Esophagus squamous epithelium (tissue), 5 donors: ENCODE measurements around the gene FBXO41. TPM values are rescaled to one million over a fixed set of nuclear protein-coding genes. Genes with fewer than 3 reads are reported as not detected.
"Not testable (repeated sequence)": the region's sequence is repeated elsewhere in the genome, so short reads cannot be mapped to it uniquely, and the experiment has no call there.

Source experiments
- DNase-seq: peaks from one replicate; lab custom pipeline; 2025; lab: John Stamatoyannopoulos, UW
- H3K27ac ChIP-seq, 4 donors: fragments of 200-600 bp; sonication (generic); one replicate each; pipeline ENCODE4 v1.5.1; 2016 to 2019; ENCODE audit warnings: mild to moderate bottlenecking in 1 of 4
- H3K27me3 ChIP-seq, 4 donors: fragments of 200-600 bp; sonication (generic); 1 replicate in 3 of 4; 2 replicates in 1 of 4; pipeline versions ENCODE4 v1.5.1 to v1.6.0; 2017 to 2021; ENCODE audit warnings: antibody characterized with exemption in 1 of 4
- H3K36me3 ChIP-seq, 3 donors: fragments of 200-600 bp; sonication (generic); one replicate each; pipeline ENCODE4 v1.5.1; 2016 to 2019
- H3K4me1 ChIP-seq, 3 donors: fragments of 200-600 bp; sonication (generic); one replicate each; pipeline ENCODE4 v1.5.1; 2017 to 2019
- H3K4me3 ChIP-seq, 4 donors: fragments of 200-600 bp; sonication (generic); 1 replicate in 3 of 4; 2 replicates in 1 of 4; pipeline ENCODE4 v1.5.1; 2016 to 2019; ENCODE audit warnings: mild to moderate bottlenecking in 2 of 4, moderate library complexity in 1 of 4
- H3K9me3 ChIP-seq, 3 donors: fragments of 200-600 bp; sonication (generic); one replicate each; pipeline ENCODE4 v1.5.1; 2016 to 2019
- POLR2A ChIP-seq, 4 donors: fragments of 450-650 bp; IDR thresholded peaks; one replicate each; pipeline ENCODE4 v1.6.1; 2017; ENCODE audit warnings: antibody characterized with exemption in 4 of 4, mild to moderate bottlenecking in 4 of 4, moderate library complexity in 3 of 4
- WGBS, 2 donors: methylation state at CpG; one replicate each; pipeline ENCODE4 v1.1.5; 2018; 5-methylcytosine and 5-hydroxymethylcytosine counted together
- intact Hi-C: fragments of 100-400 bp; cut with DNase I; formaldehyde crosslinking; loops from one replicate; pipeline ENCODE4 v1.15.0; 2022
- total RNA-seq, 4 donors: library from RNA; depleted of rRNA; stranded (reverse); fragments of >200 nt; gene quantifications; one replicate each; pipeline ENCODE4 v1.1.0, GENCODE V29; 2016
- TF ChIP-seq, protein P1 (sequence below), 6 experiments: fragments of 450-650 bp in 4 of 6; fragments of 200-600 bp in 2 of 6; sonication (generic) in 2 of 6; IDR thresholded peaks; one replicate each; pipeline ENCODE4 v1.5.1; 2016 to 2019; ENCODE audit warnings: antibody characterized with exemption in 6 of 6, mild to moderate bottlenecking in 4 of 6, moderate library complexity in 4 of 6
- donor health status: DM: yes; HTN: yes; CAD: no.

FBXO41 gene
- total RNA-seq, 4 donors from 2014 or later, result 1.1 to 2.3 (median 1.3) TPM

DNA sequence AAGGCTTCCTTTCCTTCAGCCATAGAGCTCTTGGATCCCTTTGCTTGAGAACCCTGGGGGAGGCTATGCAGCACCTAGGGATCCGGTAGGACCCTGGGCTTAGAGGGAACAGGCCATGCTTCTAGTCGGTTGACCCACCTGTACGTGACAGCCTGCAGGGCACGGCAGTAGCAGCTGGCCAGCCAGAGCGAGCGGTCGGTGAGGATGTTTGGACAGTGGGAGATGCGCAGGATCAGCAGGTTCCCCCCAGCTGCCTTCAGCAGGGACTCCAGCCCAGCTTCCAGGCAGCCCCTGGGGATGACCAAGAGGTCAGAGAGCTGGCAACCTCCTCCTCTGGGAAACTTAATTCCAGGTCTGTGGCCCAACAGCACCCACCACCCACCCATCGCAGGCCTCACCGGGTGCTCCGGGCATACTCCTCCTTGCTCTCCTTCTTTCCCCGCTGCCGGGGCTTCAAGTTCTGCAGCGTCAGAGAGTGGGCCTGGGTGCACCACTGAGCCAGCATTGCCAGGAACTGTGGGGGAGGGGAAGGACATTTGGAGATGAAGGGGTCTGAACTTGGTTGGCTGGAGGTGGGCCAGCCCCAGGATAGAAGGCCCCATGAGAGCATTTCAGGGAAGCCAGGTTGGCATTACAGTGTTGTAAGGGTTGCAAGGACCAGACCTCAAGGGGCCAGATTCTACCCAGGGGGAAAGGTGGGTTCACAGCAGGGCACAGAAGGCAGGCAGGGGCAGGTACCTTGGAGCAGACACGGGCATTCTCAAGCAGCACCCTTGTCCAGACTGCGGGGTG is 20.5 kb downstream of the FBXO41 start:
- WGBS, 2 donors, result 80 to 85% methylated on average over 2 to 8 of the region's 16 CpGs
- Histone ChIP-seq H3K4me3 (no peak overlapping the region), H3K36me3 (no peaks in the 10 kb centered on the region), H3K27ac (no peak overlapping the region), H3K9me3 (no peaks in the 10 kb centered on the region), H3K27me3 (peaks cover 0 to 39% (median 0%) of the 10 kb centered on the region in 4 donors), H3K4me1 (peaks cover 0 to 13% (median 4%) of the 10 kb centered on the region in 3 donors)
- DNase-seq, result no peak
- TF ChIP-seq POLR2A (IDR thresholded peaks at IDR 0.05), result no peak
- TF ChIP-seq, protein P1, sequence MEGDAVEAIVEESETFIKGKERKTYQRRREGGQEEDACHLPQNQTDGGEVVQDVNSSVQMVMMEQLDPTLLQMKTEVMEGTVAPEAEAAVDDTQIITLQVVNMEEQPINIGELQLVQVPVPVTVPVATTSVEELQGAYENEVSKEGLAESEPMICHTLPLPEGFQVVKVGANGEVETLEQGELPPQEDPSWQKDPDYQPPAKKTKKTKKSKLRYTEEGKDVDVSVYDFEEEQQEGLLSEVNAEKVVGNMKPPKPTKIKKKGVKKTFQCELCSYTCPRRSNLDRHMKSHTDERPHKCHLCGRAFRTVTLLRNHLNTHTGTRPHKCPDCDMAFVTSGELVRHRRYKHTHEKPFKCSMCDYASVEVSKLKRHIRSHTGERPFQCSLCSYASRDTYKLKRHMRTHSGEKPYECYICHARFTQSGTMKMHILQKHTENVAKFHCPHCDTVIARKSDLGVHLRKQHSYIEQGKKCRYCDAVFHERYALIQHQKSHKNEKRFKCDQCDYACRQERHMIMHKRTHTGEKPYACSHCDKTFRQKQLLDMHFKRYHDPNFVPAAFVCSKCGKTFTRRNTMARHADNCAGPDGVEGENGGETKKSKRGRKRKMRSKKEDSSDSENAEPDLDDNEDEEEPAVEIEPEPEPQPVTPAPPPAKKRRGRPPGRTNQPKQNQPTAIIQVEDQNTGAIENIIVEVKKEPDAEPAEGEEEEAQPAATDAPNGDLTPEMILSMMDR (IDR thresholded peaks at IDR 0.05), result no peak
- intact Hi-C loops, result no loop called here

DNA sequence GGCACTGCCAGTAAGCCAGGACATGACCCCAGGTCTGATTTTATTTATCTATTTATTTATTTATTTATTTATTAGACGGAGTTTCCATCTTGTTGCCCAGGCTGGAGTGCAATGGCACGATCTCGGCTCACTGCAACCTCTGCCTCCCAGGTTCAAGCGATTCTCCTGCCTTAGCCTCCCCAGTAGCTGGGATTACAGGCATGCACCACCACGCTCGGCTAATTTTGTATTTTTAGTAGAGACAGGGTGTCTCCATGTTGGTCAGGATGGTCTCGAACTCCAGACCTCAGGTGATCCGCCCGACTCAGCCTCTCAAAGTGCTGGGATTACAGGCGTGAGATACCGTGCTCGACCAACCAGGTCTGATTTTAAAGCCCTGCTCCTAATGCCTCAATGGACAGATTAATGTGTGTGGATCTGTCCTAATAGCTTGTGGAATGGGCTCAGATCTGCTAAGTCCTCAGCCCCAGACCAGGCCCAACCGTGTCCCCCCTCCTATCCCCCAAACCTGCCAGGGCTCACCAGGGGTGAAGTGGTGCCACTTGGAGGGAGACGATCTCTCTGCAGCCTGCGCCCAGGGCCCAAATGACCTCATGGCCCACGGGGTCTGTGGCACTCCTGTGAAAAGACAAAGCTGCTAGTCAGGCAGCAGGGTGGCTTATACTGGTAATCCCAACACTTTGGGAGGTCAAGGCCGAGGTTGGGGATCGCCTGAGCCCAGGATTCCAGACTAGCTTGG is 21.4 kb downstream of the FBXO41 start:
- WGBS, 2 donors, result 88 to 93% methylated on average over 15 to 17 of the region's 18 CpGs
- DNase-seq, intact Hi-C loops, H3K9me3 ChIP-seq, H3K27ac ChIP-seq, H3K36me3 ChIP-seq, H3K4me3 ChIP-seq, H3K4me1 ChIP-seq: not testable (repeated sequence)
- peaks cover 0 to 31% (median 0%) of the 10 kb centered on the region in 4 donors for H3K27me3 ChIP-seq

DNA sequence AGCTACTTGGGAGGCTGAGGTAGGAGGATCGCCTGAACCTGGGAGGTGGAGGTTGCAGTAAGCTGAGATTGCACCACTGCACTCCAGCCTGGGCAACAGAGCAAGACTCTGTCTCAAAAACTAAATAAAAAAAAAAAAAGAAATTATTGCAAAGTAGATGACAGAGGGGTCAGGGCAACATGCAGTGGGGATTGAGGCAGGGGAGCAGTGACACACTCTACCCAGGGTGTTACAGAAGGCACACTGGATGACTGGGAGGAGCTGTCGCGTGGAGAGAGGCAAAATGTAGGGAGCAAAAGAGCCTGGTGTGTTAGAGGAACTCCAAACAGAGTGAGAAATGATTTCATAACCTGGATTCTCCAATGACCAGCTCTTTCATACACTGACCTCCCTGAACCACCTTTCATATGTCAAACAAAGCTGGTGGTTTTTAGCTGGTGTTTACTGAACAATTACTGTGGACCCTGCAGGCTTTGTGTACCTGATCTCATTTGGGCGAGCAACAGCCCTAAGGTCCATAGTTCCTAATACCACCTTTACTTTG is 22.1 kb downstream of the FBXO41 start:
- no peak for DNase-seq
- intact Hi-C loops, result no loop called here
- Histone ChIP-seq H3K27ac (no peak overlapping the region), H3K27me3 (peaks cover 0 to 24% (median 0%) of the 10 kb centered on the region in 4 donors), H3K36me3 (no peaks in the 10 kb centered on the region), H3K4me3 (no peak overlapping the region), H3K4me1 (peaks cover 0 to 4% (median 0%) of the 10 kb centered on the region in 3 donors), H3K9me3 (no peaks in the 10 kb centered on the region)
- 80 to 93% methylated on average over 3 to 4 of the region's 4 CpGs for WGBS, 2 donors
- no peak for TF ChIP-seq POLR2A (IDR thresholded peaks at IDR 0.05)
- TF ChIP-seq, protein P1 (IDR thresholded peaks at IDR 0.05), result no peak

DNA sequence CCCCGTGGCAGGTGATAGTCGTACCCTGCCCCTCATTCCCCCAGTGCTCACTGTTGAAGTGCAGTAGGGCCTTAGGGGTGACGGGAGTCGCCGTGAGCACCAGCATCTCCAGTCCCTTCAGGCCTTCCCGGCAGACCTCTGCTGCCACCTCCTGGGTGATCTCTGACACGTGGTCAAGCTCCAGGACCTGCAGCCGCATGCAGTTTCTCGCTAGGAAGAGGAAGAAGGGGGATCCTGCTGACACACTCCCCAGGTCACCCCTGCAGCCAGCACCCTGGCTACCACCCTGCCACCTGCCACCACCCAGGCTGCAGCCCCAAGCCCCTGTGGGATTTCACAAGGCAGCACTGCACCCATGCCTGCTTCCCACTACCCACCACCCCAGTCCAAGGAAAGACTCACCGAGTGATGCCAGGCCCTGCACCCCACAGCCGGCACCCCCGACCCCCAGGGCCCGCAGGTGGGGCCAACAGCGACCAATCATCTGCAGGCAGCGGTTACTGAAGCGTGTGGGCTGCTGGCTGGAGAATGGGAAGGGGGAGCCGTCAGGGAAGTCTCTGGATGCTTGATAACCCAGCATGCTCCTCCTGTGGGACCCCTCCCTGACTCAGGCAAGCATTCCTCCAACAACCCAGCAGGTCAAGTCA is 23.8 kb downstream of the FBXO41 start:
- intact Hi-C loops, result no loop called here
- TF ChIP-seq, protein P1 (IDR thresholded peaks at IDR 0.05), result peak in 4 of 6 experiments; percentile 13 to 58 (median 24)
- no peak for TF ChIP-seq POLR2A (IDR thresholded peaks at IDR 0.05)
- H3K9me3 ChIP-seq, result no peaks in the 10 kb centered on the region
- peaks cover 0 to 7% (median 0%) of the 10 kb centered on the region in 4 donors for H3K27me3 ChIP-seq
- no peaks in the 10 kb centered on the region for H3K4me1 ChIP-seq
- no peak overlapping the region for H3K27ac ChIP-seq
- DNase-seq, result no peak
- no peak overlapping the region for H3K4me3 ChIP-seq
- 34 to 43% methylated on average over 5 to 8 of the region's 17 CpGs for WGBS, 2 donors
- H3K36me3 ChIP-seq, result peaks cover 0 to under 1% (median 0%) of the 10 kb centered on the region in 3 donors

DNA sequence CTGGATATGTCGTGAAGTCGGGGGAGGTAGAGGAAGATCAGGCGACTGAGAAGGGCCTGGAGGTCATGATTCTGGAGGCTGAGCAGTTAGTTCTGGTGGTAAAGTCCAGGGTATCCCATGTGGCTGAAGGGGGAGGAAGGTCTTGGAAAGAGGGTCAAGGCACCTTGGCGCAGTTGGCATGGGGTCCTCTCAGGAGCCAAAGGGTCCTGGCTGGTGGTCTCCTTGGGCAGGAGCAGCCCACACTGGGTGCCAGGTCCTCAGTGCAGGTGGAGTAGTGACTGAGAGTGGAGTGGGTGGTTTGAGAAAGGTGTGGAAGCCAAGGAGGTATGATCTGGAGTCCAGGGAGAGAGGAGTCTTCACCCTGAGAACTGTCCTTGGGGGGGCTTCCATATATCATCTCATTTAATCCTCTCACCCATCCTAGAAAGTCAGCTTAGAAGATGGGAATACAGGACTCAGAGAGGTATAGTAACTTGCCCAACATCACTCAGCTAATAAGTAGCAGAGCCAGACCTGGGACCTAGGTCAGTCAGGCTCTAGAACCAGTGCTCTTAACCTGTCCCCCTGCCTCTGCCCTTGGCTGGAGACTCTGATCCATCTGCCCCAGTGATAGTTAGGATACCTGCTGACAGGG is 24.5 kb downstream of the FBXO41 start:
- Histone ChIP-seq H3K9me3 (no peaks in the 10 kb centered on the region), H3K36me3 (peaks cover 0 to 7% (median 0%) of the 10 kb centered on the region in 3 donors), H3K27me3 (peaks cover 0 to under 1% (median 0%) of the 10 kb centered on the region in 4 donors), H3K4me1 (peaks cover 0 to 5% (median 0%) of the 10 kb centered on the region in 3 donors), H3K4me3 (no peak overlapping the region), H3K27ac (no peak overlapping the region)
- WGBS, 2 donors, result 63 to 88% methylated on average over 4 of the region's 4 CpGs
- TF ChIP-seq POLR2A (IDR thresholded peaks at IDR 0.05), result no peak
- TF ChIP-seq, protein P1 (IDR thresholded peaks at IDR 0.05), result no peak
- intact Hi-C loops, result no loop called here
- DNase-seq, result no peak
